COLO668 (cell line): ENCODE measurements around the gene BIRC5.

ENCODE experiments used
- DNase-seq: peaks from one replicate; lab custom pipeline; 2025; ENCODE audit not compliant: unreplicated experiment; lab: John Stamatoyannopoulos, UW

Gene BIRC5

DNA sequence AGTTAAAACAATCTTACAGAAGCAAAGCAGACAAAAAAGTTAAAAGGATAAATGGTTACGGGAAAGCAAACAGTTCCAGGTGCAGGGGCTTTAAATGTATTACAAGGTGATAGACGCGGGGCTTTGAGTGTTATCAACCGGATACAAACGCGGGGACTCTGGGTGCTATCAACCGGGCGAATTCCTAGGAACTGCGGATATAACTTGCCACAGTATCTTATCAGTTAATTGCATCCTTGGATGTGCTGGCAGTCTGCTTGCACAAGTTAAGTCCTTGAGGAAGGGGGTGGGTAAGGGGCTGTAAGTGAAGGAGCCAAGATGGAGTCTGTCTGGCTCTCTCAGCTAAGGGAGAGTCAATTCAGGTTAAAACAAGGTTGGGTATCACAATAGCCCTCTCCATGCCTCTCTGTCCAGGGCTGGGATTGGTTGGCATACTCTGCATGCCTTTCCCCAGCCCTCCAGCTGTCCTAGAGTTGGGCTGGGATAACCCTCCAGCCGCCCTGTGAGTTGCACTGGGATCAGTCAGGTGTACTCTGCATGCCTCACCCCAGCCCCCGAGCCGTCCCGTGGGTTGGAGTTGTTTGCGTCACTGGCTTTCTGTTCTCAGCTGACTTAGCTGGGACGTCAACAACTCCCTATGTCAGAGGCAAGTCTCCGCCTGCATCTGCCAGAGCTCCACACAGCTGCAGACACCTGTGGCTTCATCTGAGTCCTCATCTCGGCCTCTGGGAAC lies 58.3 kb downstream of the BIRC5 start:
- no peak for DNase-seq

DNA sequence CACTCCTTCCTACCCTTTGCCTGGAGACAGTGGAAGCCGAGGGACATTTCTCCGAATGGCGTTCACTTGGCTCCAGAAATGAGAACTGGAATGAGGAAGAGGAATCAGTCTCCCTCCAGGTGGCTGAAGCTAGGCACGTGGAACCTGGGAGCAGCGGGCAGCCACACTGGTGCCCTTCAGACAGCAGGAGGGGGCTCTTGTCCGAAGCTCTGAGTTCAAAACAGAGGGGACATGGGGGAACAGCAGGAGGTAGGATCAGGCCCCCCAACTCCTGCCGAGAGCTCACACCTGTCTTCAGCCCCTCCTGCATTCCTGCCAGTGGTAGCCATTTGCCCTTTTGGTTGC lies 58.8 kb downstream of the BIRC5 start:
- DNase-seq: no peak

DNA sequence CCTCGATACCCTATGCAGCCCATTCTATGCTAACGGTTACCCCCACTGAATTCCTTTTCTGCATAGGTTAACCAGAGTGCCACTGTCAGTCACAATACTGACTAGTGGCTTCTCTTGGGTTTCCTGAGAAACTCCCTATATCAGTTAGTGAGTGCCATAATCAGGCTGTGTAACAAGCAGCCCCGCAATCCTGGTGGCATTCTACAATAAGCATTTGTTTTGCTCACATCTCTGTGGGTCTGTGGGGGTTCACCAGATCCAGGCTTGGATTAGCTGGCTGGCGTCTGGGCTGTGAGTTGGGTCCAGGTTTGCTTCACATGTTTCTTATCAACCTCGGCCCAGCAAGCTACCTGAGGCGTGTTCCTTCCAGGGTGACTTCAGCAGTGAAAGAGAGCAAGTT lies 59.8 kb downstream of the BIRC5 start:
- DNase-seq: no peak
